GM19238 (cell line): Measurements from ENCODE around the gene YY2.
"Not testable (repeated sequence)": the region's sequence is repeated elsewhere in the genome, so short reads cannot be mapped to it uniquely, and the experiment has no call there.

Experiments used
- DNase-seq: peaks from one replicate; pipeline ENCODE4 v3.0.0; 2011; ENCODE audit warnings: low spot score; ENCODE audit not compliant: insufficient read length

Gene YY2

DNA sequence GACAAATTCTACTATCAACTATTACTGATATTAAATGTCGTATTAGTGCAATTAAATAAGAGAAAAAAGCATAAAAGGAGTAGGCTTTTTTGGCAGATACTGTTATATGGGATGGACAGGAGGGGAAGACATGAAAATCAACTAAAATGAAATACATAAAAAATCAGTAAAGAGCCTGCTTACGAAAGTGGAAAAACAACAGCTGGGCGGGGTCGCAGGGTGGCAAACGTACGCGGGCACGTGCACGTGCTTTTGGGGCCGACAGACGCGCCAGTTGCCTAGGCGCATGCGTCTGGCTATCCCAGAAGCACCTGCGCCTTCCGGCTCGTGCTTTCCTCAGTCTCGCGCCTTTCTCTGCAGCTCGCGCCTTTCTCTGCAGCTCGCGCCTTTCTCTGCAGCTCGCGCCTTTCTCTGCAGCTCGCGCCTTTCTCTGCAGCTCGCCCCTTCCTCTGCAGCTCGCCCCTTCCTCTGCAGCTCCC is at the start of gene YY2:
Gene YY2, plus strand, starts transcription at position 51 of the 479 bp plus-strand sequence. CDS start 498 bp downstream, outside the sequence.
- DNase-seq = no peak

DNA sequence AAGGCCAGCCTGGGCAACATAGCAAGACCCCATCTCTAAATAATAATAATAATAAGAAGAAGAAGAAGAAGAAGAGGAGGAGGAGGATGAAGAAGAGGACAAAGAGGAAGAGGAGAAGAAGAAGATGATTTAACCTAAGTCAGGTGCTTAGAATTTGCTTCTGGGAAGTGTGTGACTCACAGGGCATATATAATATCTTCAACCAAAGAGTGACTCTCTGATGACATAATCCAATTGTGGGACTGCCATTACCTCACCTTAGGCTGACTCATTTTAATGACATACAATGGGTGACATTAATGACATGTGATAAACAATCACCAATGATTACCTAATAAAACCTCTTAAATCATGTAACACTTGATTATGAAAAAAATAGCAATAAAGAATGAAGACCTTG is 49.1 kb upstream of the YY2 start:
- DNase-seq = no peak

DNA sequence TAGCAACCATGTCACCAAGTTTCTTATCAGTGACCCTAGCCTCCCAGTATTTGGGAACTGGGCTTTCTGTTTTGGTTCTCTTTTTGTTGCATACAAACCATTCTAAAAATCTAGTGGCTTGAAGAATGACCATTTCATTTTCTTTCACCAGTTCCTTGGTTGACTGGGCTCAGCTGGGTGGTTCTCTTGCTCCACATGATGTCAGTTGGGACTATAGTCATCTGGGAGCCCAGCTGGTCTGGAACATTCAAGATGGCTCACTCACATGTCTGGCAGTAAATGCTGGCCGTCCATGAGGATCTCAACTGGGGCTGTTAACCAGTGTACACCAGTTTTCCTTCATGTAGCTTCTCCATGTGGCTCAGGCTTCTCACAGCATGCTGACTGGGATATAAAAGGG is 44.0 kb upstream of the YY2 start:
- no peak for DNase-seq

DNA sequence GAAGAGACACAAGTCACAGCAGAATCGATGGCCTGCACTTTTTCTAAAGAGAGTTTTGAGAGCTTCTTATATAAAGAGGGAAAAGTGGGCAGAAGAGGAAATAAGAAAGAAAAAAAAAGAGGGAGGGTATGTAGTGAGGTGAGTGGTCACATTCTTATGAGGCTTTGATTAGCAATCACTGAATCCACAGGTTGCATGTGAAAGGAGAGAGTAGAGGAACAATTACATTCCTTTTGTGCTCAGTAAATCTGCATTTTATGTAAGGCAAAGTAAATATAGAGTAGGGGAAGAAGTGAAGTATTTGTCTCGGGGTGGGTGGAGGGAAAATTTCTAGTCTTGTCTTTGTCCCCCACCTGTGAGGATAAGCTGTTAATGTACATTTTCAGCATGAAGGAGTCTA is 43.2 kb upstream of the YY2 start:
- no peak for DNase-seq

DNA sequence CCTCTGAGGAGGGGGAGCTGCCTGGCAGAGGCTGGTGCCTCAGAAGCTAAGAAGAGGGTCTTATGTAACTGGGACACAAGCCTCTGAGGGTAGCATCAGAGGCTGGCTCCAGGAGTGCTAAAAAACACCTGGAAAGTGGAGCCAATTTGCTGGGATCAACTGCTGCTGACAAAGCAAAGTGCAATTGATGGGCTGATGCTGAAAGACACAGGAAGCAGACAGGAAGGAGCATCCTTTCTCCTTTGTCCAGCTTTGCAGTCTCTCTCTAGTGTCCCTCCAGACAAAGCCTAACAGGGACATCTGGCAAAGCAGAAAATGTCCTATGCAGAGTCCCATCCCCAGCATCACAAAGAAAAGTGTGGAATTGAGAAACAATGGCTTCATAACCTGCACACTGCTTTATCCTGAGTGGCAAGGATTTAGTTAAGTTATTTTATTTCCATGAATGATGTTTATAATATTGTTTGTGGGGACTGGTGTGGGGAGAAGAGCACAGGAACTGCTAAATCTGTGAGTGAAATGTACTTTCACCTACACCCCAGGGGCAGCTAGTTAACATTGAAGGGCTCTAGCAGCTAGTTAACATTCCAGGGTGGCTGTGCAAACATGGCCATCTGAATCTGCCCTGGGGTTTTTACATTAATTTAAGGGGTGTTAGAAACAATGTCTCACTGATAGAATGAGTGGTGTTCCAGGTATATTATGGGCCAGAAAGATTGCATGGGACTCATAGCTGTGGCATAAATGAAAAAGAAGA is 42.0 kb upstream of the YY2 start:
- no peak for DNase-seq

DNA sequence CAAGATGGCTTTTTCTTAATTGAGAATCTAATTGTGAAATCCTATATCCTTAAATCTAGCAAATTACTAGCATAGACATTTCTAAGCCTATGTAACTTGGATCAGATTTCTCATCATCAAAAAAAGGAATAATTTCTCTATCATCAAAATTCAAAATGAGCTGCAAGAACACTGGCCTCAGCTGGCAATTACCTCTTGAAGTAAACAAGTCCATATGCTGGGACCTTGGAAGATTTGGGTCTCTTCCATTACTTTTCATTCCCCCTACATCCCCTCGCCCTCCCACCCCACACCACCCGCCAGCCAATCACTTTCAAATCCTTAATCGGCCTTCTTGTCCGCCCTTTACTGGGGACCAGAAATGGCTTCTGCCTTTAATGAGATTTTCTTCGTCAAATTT is 39.7 kb upstream of the YY2 start:
- no peak for DNase-seq

DNA sequence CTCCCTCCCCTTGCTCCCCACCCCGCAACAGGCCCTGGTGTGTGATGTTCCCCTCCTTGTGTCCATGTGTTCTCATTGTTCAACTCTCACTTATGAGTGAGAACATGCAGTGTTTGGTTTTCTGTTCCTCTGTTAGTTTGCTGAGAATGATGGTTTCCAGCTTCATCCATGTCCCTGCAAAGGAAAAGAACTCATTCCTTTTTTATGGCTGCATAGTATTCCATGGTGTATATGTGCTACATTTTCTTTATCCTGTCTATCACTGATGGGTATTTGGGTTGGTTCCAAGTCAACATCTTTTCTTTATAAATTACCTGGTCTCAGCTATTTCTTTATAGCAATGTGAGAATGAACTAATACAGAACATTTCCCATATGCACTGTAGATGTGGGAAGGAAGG is 35.6 kb upstream of the YY2 start:
- DNase-seq = not testable (repeated sequence)

DNA sequence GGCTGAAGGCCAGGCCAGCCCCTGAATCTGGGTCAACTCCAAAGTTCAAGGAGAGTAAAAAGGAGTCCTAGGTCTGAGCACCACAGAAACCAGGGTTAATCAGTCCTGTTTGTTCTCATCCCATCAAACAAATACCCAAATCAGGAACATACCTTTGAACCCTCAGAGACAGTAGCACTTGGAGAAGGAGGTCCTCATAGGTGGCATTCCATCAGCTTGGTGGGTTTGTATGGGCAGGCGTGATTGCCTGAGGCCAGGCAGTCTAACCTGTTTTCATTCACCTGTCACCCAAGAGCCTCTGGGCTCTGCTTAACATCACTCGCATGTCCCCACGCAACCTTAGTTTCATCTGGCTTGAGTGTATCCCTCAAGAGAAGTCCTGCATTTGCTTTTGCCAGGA is 33.9 kb upstream of the YY2 start:
- DNase-seq = no peak

DNA sequence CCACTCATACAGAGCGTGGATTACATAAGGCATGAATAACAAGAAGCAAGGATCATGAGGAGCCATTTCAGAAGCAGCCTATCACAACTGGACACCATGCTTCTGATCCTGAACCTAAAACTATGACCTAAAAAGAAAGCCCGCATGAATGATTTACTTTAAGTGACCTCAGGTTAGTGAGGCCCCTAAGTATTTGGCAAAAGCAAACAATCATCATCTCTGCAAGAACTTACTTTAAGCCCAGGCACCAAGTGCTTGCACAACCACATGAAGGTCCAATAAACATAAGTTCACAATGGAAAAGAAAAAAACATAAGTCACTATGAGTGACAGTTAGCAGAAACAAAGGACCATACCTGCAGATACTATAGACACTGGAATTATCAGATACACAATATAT is 24.3 kb upstream of the YY2 start:
- DNase-seq = no peak

DNA sequence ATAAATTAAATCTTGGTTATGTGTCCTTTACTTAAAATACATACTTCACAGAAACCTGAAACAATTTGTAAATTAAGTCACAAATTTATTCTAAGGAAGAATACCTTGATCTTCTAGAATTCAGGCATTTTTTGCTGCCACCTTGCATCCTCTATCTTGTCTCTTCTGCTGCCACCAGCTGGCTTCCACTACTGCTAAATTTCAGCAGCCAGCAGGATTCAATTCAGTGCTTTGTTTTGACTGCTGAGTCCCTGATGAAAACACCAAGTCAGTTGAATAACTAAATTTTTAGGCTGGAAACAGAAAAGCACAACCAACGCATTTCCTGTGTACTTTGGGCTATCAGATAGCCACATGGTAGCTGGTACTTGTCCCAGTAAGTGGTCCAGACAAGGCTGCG is 18.7 kb upstream of the YY2 start:
- DNase-seq = no peak

DNA sequence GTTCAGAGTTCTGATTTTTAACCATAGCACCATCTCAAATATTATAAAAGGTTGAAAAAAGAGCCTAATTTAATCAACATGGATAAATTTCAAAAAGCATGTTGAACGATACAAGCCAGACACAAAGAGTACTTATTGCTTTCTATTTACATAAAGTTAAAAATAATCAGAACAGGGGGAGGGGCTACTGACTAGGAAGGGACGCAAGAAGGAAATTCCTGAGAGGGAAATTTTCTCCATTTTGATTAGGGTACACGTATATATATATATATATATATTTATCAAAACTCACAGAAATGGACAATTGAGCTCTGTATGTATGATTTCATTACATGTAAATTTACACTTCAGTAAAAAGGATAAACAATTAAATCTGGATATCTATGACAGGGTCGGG is 16.9 kb upstream of the YY2 start:
- no peak for DNase-seq

DNA sequence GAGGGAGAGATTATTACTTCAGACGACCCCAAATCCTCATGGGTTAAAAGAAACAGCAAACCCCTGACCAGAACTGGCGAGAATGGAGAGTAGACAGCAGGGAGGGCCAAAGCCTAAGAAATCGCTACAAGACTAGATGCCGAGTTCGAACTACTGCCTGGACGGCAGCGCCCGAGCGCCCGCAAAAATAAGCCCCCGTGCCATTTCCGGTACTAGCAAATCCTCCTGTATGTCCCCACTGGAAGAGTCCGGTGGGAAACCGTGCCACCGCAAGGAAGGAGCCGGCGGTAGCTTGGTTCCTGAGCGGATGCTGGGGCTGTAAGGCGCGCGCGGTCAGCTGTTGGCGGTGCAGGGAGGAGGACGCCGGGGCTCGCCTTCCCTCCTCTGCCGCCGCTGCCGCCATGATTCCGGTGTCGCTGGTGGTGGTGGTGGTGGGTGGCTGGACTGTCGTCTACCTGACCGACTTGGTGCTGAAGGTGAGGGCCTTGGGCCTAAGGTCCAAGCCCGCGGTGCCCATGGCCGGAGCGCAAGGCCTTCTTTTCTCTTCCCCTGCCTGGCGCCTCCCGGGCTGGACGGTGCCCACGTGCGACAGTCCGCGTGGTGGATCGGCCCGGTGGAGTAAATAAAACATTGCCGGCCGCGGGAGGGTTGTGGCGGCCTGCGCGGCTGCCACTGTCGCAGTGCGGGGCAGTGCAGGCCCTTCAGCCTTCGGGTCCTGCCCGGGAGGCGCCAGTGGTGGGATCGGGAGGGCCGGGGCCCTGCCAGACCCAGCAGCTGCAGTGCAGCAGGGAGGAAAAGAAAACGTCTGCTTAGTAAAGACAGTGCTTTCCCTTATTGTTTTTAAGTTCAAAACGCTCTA is 16.2 kb upstream of the YY2 start, which contains the start of gene MBTPS2:
Gene MBTPS2, plus strand, starts transcription at position 284 of the 859 bp plus-strand sequence. Its CDS starts 118 bp downstream, at position 402.
- DNase-seq = peak; percentile 18

DNA sequence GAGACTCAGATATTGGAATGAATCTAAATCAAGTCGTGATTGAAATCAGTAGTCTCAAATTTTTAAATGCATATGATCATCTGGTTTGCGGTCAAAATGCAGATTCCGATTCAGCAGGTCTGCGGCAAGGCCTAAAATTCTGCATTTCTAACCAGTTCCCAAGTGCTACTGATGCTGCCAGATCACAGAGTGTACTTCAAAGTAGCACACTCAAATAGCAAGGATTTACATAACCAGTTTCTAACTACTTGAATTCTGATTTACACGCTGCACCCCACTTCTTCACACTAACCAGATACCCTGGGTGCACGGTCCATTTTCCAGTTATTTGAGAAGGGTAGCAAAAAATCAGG is 15.6 kb upstream of the YY2 start:
- no peak for DNase-seq

DNA sequence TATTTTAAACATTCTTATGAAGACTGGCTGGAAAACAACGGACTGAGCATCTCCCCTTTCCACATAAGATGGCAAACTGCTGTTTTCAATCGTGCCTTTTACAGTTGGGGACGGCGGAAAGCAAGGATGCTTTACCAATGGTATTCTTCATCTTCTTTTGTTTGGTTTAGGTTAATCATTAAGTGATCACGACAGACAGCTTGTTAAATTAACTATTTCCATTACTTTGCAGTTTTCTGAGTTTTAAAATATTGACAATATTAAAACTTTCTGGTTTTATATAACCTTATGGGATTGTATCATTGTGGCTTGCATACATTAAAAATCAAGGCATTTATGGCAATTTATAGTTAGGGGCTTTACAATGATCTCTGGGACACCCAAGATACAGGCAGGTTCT is 12.6 kb upstream of the YY2 start:
- DNase-seq = no peak

DNA sequence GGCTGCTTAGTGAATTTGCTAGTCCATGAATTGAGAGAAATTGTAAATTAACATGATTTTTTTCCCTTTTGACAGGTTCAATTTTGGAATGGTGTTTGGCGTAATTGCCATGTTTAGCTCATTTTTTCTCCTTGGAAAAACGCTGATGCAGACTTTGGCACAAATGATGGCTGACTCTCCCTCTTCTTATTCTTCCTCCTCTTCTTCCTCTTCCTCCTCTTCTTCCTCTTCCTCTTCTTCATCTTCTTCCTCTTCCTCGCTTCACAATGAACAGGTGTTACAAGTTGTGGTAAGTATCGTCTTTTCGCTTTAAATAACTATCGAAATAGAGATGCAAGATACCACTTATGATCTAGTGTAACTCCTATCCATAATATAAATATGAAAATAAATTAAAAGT is 10.7 kb upstream of the YY2 start:
- DNase-seq = no peak

DNA sequence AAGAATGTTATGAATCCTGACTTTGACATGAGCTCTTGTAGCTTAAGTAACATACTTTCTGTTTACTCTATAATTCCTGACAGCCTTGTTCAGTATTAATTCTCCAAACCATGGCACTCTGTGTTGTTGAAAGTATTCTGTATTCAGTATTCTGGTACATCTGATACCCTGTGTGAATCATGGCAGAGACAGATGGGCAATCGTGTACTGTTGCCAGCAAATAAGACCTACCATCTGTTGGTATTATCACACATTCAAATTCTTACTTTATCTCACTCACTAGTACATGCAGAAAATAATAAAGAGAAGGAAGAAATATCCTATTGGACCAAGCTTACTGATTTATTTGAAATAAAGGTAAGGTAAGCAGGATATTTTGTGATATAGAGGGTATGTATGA is 8.4 kb upstream of the YY2 start:
- no peak for DNase-seq

DNA sequence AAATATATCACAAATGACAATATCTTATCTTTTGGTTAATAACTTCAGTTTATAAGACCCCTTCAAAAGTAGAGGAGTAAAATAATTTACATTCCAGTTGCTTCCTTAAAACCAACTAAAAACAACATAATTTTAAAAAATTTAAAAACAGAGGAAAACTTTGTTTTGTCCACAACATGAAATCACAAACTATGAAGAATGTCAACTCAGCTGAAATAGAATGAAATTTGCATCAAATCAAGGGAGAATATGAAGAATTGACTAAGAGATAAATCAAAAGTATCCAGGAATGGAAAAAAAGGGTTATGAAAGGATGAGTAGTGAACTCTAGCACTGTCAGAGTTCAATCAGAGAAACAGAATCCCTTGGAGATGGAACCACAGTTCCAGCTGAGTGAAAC is 2.2 kb upstream of the YY2 start:
- no peak for DNase-seq

DNA sequence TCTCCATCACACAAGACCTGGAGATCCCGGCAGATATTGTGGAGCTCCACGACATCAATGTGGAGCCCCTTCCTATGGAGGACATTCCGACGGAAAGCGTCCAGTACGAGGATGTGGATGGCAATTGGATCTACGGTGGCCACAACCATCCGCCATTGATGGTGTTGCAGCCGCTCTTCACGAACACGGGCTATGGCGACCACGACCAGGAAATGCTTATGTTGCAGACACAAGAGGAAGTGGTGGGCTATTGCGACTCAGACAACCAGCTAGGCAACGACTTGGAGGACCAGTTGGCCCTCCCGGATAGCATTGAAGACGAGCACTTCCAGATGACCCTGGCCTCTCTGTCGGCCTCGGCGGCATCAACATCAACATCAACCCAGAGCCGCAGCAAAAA is 717 bp downstream of the YY2 start:
- DNase-seq = no peak

DNA sequence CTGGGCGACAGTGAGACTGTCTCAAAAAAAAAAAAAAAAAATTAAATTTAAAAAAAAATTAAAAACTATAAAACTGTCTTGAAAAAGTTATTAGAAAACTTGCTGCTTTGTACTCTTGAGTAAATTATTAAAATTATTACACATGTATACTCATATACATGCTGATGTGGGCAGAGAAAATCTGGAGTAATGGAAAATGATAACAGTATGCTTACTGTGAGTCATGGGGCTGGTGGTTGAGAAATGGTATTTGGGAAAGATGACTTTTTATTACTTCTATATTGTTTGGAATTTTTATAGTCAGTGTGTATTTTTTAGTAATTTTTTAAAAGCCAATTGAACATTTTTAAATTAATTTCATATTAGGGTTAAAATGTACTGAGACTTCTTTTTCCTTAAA is 7.5 kb downstream of the YY2 start:
- DNase-seq = no peak

DNA sequence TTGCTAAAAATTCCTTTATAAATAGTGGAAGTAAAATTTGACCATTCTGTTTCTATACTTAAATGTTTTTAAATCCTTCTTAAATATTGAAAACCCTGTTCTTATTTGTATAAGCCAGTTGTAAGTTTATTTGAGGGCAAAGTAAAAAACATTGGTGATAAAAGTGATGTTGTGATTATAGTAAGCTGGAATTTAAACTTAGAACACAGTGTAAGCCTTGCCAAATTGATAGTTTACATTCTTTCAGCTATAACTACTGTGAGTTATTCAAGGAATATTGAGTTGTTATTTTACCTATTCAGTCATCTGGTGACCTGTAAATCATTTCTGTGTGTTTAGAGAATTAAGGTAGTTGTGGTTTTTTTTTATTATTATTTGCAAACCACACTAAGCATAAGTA is 9.6 kb downstream of the YY2 start:
- DNase-seq = no peak

DNA sequence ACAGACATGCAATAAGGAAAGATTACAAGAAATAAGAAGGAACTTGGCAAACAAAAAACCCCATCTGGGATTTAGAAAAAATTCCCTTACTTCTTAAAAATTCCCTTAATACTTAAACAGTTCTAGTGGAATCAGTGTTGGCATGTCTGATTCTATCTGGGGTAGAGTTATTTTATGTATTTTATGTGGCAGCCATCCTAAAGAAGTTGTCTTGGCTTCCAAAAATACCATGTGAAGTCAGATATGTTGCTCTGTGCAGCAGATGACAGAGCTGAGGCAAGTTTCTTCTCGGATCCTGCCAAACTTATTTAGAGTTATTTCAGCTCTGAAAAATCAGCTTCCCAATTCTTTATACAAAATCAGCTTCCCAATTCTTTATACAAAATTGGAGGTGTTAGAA is 14.7 kb downstream of the YY2 start:
- DNase-seq = no peak

DNA sequence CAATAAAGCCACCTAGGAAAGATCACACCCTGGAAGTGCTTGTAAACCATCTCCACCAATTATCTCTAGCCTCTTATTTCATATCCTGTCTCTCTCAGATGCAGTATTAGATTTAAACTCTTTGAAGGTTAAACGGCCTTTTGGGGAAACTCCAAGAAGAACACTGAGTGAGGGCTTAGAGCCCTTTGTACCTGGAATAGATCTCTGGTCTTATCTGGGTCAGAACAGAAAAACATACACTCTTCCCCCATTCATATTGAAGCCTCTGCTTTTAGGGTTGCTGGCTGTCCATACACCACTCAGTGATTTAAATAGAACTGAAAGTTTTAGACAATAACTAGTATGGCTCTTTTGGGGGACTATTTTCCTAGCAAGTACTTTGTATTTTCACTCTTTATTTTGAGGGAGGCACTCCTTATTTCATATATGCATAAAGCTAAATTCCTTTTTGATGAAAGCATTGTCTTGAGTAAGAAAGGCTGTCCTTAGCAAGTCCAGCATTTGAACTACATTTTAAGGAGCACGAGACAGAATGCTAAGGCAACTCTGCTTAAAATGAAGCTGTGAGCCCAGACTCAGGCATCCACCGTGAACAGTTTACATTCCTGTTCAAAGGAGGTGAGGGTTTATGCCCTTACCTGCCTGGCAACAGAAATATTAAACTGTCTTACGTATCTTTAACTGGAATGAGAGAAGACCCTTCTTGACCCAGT is 17.4 kb downstream of the YY2 start:
- DNase-seq = no peak
